Thymus (tissue), 11 donors: ENCODE measurements around the gene WDR5. TPM values are rescaled to one million over a fixed set of nuclear protein-coding genes. Genes with fewer than 3 reads are reported as not detected.

Source experiments
- DNase-seq, 9 donors: peaks; one replicate each; pipeline ENCODE4 v3.0.0-alpha.2; 2013; ENCODE audit warnings: low spot score in 9 of 9, low read depth in 6 of 9, missing footprints in 1 of 9
- H3K27ac ChIP-seq, 2 donors: one replicate each; pipeline ENCODE4 v1.5.1; 2013; ENCODE audit warnings: control low read depth in 1 of 2, low read depth in 1 of 2, low read length in 1 of 2, mild to moderate bottlenecking in 1 of 2, moderate library complexity in 1 of 2
- H3K27me3 ChIP-seq, 2 donors: one replicate each; pipeline ENCODE4 v1.5.1; 2013; ENCODE audit warnings: low read length in 1 of 2; ENCODE audit not compliant: control insufficient read depth in 2 of 2, insufficient read depth in 1 of 2
- H3K36me3 ChIP-seq, 2 donors: one replicate each; pipeline ENCODE4 v1.5.1; 2013; ENCODE audit warnings: low read length in 1 of 2, mild to moderate bottlenecking in 1 of 2, moderate library complexity in 1 of 2; ENCODE audit not compliant: control insufficient read depth in 2 of 2, insufficient read depth in 2 of 2
- H3K4me1 ChIP-seq, 2 donors: one replicate each; pipeline ENCODE4 v1.5.1; 2013; ENCODE audit warnings: low read length in 2 of 2; ENCODE audit not compliant: control insufficient read depth in 2 of 2, insufficient read depth in 2 of 2
- H3K4me3 ChIP-seq, 2 donors: one replicate each; pipeline ENCODE4 v1.5.1; 2013; ENCODE audit warnings: low read length in 2 of 2, control low read depth in 1 of 2, mild to moderate bottlenecking in 1 of 2
- H3K9me3 ChIP-seq, 2 donors: one replicate each; pipeline ENCODE4 v1.5.1; 2013; ENCODE audit warnings: low read length in 1 of 2, mild to moderate bottlenecking in 1 of 2; ENCODE audit not compliant: control insufficient read depth in 2 of 2, insufficient read depth in 1 of 2
- WGBS: extraction: QIAGEN DNeasy Blood & Tissue Kit; methylation state at CpG from one replicate; pipeline ENCODE4 v1.1.7; 2013; 5-methylcytosine and 5-hydroxymethylcytosine counted together
- polyA plus RNA-seq: library from polyadenylated mRNA; stranded (reverse); fragments of 200-250 nt; gene quantifications from one replicate; pipeline ENCODE4 v1.2.3, GENCODE V29; 2013
- total RNA-seq: library from RNA; stranded (reverse); fragments of 120-200 nt; gene quantifications from one replicate; pipeline ENCODE4 v1.2.4, GENCODE V29; 2013
- donor health status: healthy.

WDR5 gene
- total and polyA plus RNA-seq, 2 donors, result 18.6 to 25.9 TPM

DNA sequence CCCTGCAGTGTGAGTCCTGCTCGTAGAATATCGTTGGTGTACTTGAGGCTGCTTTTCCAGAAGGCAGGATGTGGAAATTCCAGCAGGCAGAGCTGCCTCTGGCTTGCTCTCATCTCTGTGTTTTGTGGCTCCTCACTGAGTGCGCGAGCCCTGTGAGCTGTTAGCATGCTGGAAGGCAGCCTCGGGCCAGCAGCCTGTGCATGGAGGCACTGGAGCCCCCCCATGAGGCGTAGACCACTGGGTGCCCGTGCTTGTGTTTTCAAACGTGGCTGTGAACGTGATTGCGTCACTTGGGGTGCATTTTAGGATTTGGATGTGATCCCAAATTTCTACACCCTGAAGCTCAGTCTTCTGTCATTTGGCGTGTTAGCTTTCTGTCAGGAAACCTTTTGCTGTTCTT, 3.2 kb downstream of the WDR5 start:
- H3K36me3 ChIP-seq, result peaks cover 33 to 39% of the 10 kb centered on the region in 2 donors
- H3K4me1 ChIP-seq, result peaks cover 12 to 29% of the 10 kb centered on the region in 2 donors
- H3K27me3 ChIP-seq, result no peaks in the 10 kb centered on the region
- 91% methylated on average over 11 of the region's 11 CpGs for WGBS
- H3K27ac ChIP-seq, result no peak overlapping the region
- H3K4me3 ChIP-seq, result no peak overlapping the region
- no peaks in the 10 kb centered on the region for H3K9me3 ChIP-seq
- no peak for DNase-seq

DNA sequence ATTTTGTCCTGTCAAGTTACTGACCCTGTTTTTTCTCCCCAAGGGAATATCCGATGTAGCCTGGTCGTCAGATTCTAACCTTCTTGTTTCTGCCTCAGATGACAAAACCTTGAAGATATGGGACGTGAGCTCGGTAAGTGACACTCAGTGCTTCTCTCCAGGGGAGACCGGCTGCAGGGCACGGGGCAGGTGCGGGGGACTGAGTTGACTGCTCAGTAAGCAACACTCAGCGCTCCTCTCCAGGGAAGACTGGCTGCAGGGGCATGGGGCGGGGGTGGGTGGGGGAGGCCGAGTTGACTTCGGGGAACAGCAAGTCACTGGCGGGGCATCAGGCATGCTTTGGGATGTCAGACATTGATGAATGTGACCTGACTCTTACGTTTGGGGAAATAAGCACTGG, 6.0 kb downstream of the WDR5 start:
- H3K4me1 ChIP-seq, result peaks cover 4 to 15% of the 10 kb centered on the region in 2 donors
- no peak overlapping the region for H3K27ac ChIP-seq
- H3K27me3 ChIP-seq, result no peaks in the 10 kb centered on the region
- H3K4me3 ChIP-seq, result no peak overlapping the region
- H3K9me3 ChIP-seq, result no peaks in the 10 kb centered on the region
- no peak for DNase-seq
- WGBS, result 97% methylated on average over 13 of the region's 13 CpGs
- peaks cover 53 to 61% of the 10 kb centered on the region in 2 donors for H3K36me3 ChIP-seq

DNA sequence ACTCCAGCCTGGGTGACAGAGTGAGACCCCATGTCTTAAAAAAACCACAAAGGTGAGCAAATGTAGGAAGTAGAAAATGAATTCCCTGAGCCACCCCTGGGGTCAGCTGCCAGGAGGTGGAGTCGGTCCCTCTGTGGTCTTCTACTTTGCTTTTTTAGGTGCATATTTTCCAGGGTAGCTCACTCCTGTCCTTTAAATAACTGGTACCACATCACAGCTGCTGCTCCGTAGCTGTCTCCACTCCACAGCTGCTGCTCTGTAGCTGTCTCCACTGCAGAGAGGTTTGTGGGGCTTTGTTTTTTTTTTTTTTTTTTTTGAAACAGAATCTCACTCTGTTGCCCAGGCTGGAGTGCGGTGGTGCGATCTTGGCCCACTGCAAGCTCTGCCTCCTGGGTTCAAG, 8.9 kb downstream of the WDR5 start:
- Histone ChIP-seq H3K9me3 (no peaks in the 10 kb centered on the region), H3K4me3 (no peak overlapping the region), H3K36me3 (peaks cover 78 to 87% of the 10 kb centered on the region in 2 donors), H3K27ac (no peak overlapping the region), H3K4me1 (no peaks in the 10 kb centered on the region), H3K27me3 (no peaks in the 10 kb centered on the region)
- no peak for DNase-seq
- WGBS, result 92% methylated on average over 4 of the region's 4 CpGs

DNA sequence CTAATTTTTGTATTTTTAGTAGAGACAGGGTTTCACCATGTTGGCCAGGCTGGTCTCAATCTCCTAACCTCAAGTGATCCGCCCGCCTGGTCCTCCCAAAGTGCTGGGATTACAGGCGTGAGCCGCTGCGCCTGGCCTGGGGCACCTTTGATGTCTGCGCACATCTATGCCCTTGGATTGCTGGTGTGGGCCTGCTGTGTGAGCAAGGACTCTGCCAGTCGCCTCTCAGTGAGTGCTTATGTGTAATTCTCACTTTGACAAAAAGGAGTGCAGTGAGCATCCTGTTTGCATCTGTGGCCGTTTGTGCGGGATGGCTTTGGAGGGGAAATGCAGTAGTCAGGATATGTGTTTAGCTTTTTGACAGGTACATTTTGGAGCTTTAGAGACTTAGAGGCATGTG, 9.4 kb downstream of the WDR5 start:
- DNase-seq, result no peak
- Histone ChIP-seq H3K27ac (no peak overlapping the region), H3K27me3 (no peaks in the 10 kb centered on the region), H3K36me3 (peaks cover 77 to 90% of the 10 kb centered on the region in 2 donors), H3K4me3 (no peak overlapping the region), H3K9me3 (no peaks in the 10 kb centered on the region), H3K4me1 (no peaks in the 10 kb centered on the region)
- WGBS, result 95% methylated on average over 9 of the region's 9 CpGs

DNA sequence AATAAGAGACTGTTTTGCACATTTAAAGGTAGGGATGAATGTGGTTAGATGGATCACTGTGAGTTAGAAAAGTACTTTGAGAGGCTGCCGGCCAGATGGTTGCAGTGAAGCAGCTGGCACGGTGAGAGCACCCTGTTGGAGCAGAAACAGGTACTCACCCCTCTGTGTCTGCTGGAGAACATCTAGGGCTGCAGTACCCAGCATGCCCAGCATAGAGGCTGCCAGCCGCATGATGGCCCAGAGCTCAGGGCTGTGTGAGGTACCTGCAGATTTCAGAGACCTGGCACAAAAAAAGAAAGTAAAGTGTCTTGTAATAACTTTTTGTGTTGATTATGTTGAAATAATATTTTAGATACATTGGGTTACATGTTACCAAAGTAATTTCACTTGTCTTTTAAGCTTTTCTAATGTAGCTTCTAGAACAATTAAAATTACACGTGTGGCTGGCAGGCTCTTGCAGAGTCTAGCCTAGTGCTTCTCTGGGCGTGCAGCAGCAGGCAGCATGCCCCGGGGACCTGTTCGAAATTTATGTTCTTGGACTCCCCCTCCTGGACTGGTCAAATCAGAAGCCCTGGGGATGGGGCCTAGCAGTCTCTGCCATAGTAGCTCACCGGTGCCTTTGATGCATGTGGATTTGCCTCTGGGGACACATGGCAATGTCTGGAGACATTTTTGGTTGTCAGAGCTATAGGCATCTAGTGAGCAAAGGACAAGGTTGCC, 11.1 kb downstream of the WDR5 start:
- no peaks in the 10 kb centered on the region for H3K27me3 ChIP-seq
- H3K36me3 ChIP-seq, result peaks cover 79 to 84% of the 10 kb centered on the region in 2 donors
- 93% methylated on average over 8 of the region's 8 CpGs for WGBS
- no peak overlapping the region for H3K4me3 ChIP-seq
- no peak overlapping the region for H3K27ac ChIP-seq
- H3K9me3 ChIP-seq, result no peaks in the 10 kb centered on the region
- no peaks in the 10 kb centered on the region for H3K4me1 ChIP-seq
- DNase-seq, result no peak

DNA sequence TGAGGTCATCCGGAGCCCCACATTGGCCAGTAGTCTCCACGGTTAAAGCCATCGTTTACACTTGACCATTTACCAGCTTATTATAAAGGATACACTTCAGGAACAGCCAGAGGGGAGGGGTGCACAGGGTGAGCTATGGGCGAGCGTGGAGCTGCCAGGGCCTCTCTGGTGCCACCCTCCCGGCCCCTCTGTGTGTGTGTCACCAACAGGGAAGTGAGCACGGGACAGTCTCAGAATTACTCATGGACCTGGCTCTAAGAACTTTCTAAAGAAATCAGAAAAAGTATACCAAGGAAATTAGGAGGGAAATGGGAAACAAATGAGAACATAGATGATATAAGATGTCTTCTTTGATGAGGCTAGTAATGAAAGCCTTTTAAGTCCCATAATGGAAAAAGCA, 13.5 kb downstream of the WDR5 start:
- H3K27ac ChIP-seq, result no peak overlapping the region
- 96% methylated on average over 7 of the region's 7 CpGs for WGBS
- no peak overlapping the region for H3K4me3 ChIP-seq
- DNase-seq, result no peak
- no peaks in the 10 kb centered on the region for H3K4me1 ChIP-seq
- H3K9me3 ChIP-seq, result no peaks in the 10 kb centered on the region
- H3K36me3 ChIP-seq, result peaks cover 85 to 86% of the 10 kb centered on the region in 2 donors
- no peaks in the 10 kb centered on the region for H3K27me3 ChIP-seq

DNA sequence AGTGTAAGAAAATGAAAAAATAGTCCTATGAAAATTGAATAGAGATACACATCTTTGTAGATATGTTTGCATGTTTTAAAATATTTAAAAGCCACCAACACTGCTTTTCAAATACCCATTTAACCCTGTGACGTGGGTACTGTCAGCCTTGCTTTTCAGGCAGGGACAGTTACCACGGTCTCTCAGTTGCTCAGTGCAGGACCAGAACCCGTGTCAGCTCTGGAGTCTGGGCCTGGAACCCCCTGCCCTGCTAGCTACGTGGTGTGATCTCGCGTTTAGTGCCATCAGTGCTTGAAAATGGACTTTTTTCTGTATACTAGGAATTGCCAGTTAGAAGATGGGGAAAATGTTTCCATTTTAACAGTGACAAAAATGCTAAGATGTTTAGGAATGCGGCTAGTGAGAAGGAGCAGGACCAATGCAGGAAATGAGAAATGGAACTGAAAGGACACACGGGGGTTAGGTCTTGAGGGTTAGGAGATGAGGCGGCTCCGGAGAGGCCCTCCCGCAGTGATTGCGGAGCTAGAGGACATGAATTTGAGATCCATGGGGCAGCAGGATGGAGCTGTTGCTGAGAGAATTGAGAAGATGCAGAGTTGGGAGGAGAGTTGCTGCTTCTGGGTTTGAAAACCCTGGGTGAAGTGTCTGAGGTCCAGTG, 14.8 kb downstream of the WDR5 start:
- Histone ChIP-seq H3K4me1 (no peaks in the 10 kb centered on the region), H3K27ac (no peak overlapping the region), H3K36me3 (peaks cover 85 to 87% of the 10 kb centered on the region in 2 donors), H3K27me3 (no peaks in the 10 kb centered on the region), H3K4me3 (no peak overlapping the region), H3K9me3 (no peaks in the 10 kb centered on the region)
- DNase-seq, result no peak
- 98% methylated on average over 12 of the region's 12 CpGs for WGBS

DNA sequence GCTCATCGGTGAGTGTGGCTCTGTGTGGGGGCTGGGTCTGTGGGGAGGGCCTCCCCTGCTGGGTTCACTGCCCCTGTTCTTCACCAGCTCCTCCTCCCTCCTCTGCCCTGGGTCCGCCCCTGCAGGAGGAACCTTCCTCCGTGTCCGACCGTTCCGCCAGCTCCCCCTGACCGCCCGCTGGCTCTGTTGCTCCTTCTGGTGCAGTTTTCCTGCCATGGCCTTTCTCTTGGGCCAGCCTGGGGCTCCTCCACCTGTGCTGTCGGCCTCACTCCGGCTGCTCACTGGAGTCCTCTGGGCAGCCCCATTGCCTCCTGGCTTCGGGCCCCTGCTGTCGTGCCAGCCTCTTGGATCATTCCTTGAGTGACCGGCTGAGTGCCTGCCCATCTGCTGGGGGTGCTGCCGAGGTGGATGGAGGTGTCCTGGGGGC, 16.2 kb downstream of the WDR5 start:
- Histone ChIP-seq H3K9me3 (no peaks in the 10 kb centered on the region), H3K27me3 (no peaks in the 10 kb centered on the region), H3K36me3 (peaks cover 90 to 92% of the 10 kb centered on the region in 2 donors), H3K27ac (no peak overlapping the region), H3K4me1 (no peaks in the 10 kb centered on the region), H3K4me3 (no peak overlapping the region)
- WGBS, result 97% methylated on average over 14 of the region's 14 CpGs
- DNase-seq, result no peak

DNA sequence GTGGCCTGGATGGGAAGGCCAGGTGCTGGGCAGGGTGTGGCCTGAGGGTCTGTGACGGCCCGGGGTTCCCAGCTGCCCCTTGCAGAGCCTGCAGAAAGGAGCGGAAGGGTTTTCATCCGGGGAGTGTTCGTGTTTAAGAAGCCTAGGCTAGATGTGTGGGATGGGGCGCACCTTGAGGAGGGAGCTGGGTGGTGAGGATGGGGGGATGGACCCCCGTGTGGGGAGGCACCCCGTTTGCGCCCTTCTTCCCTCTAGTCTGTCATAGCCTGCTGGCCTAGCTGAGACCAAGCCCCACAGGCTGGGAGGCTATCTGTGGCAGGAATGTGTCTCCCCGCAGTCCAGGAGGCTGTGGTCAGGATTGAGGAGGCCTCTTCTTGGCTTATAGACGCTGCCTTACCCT, 16.6 kb downstream of the WDR5 start:
- Histone ChIP-seq H3K27me3 (no peaks in the 10 kb centered on the region), H3K27ac (no peak overlapping the region), H3K9me3 (no peaks in the 10 kb centered on the region), H3K36me3 (peaks cover 90 to 91% of the 10 kb centered on the region in 2 donors), H3K4me3 (no peak overlapping the region), H3K4me1 (no peaks in the 10 kb centered on the region)
- WGBS, result 98% methylated on average over 11 of the region's 11 CpGs
- DNase-seq, result no peak
